NCI-H1417 (cell line): ENCODE measurements around the gene VPS50.
"Not testable (repeated sequence)": the region's sequence is repeated elsewhere in the genome, so short reads cannot be mapped to it uniquely, and the experiment has no call there.

Experiments
- DNase-seq, 3 experiments: peaks; one replicate each; lab custom pipeline; 2025; lab: John Stamatoyannopoulos, UW

The VPS50 gene

DNA sequence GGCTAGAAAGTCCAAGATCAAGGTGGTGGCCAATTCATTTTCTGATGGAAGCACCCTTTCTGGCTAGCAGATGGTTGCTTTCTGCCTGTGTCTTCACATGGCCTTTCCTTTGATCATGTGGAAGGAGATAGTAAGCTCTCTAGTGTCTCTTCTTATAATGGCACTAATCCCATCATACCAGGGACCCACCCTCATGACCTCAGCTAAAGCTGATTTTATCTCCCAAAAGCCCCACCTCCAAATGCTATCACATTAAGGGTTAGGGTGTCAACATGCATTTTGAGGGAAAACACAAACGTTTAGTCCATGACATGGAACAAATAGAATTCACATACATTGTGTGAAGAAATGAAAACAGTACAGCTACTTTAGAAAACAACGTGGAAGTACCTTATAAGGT lies 100.0 kb downstream of the VPS50 start:
- no peak for DNase-seq

DNA sequence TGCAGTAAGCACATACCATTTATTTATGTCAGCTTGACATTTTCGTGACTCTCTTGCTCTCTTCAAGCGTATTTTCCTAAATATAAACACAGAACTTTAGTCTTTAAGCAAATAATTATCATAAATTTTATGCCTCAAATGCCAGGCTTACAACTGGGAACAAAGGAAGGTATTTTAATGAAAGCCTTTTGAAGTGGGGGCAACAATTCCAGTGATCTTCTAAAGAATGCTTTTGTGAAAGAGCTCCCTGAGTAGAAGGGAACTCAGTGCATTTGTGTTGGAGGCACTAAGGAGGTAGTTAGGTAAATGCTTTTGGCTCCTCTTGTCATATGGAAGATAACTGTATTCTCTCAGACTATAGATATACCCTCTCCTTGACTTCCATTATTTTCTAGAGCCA lies 104.9 kb downstream of the VPS50 start:
- no peak for DNase-seq

DNA sequence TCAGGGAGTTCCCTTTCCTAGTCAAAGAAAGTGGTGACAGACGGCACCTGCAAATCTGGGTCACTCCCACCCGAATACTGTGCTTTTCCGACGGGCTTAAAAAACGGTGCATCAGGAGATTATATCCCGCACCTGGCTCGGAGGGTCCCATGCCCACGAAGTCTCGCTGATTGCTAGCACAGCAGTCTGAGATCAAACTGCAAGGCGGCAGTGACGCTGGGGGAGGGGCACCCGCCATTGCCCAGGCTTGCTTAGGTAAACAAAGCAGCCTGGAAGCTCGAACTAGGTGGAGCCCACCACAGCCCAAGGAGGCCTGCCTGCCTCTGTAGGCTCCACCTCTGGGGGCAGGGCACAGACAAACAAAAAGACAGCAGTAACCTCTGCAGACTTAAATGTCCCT lies 110.0 kb downstream of the VPS50 start:
- not testable (repeated sequence) for DNase-seq

DNA sequence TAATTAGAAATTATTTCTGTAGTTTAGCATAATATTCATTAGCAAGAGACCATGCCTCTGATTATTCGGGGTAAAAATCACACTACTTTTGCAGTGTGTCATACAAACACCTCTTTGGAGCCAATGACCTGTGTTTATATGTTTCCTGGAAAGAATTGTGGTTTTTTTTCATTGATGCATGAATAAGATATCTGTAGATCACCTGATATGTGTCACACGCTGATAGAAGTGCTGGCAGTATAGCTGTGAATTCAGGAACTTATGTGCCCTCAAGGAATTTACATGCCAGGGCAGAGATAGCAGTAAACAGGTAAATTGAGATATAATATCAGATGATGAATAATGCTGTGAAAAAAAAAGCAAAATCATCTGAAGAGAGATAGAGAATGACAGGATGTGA lies 118.2 kb downstream of the VPS50 start:
- no peak for DNase-seq

DNA sequence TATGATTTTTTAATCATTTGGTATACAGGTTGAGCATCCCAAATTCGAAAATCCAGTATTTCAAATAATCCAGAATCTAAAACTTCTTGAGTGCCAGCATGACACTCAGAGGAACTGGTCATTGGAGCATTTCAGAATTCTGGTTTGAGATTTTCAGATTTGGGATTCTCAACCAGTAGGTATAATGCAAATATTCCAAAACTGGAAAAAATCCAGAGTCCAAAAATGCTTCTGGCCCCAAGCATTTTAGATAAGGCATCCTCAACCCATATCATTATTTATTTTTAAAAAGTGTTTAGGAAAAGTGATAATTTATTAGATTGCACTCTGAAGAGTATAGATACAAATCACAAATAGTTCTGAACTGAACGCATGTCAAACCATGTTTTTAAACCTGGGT lies 120.7 kb downstream of the VPS50 start:
- no peak for DNase-seq

DNA sequence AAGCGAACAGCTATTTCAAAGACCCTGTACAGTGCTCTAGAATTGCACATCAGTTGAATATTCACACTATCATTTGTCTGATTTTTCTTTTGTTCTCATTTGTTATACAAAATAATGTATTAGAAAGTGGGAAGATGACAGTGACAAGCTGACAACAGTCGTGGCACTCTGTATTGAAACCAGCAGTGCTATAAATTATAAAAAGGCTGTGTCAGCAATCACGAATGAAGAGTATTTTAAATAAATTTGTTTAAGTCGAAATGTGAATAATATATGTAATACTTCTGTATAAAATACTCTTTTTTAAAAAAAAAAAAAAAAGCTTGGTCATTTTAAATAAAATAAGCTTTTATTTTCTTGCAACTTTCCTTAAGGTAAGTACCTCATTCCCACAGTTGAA lies 122.6 kb downstream of the VPS50 start:
- no peak for DNase-seq

DNA sequence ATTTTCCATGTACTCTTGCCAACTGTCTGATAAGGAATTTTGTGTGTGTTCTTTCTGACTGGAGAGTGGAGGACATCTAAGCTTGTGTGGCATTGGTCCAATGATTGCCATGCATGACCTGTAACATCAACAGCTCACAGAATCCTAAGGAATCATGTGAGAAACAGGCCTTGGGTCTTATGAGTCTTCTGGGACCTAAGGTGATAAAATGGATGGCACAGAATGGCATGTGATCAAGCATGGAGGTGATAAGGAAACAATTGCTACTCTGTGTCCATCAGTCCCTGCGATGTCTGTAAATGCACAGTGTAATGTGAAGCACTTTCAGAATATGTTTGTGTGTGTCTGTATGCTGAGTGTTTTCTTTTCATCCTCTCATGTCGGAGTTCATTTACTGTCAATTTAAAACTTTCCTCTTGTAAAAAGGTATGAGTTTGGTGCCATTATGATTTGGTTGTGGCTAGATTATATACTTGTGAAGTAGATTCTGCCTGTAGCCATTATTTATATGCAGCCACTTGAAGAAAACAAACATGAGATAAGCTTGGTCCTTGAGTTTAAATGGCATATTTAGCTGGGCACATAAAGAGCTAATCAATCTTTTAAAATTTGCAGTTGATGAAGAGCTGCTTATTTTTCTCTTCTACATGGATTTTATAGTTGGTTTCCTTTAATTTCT lies 127.5 kb downstream of the VPS50 start:
- DNase-seq: peak; percentile 42 to 89 (median 79)

DNA sequence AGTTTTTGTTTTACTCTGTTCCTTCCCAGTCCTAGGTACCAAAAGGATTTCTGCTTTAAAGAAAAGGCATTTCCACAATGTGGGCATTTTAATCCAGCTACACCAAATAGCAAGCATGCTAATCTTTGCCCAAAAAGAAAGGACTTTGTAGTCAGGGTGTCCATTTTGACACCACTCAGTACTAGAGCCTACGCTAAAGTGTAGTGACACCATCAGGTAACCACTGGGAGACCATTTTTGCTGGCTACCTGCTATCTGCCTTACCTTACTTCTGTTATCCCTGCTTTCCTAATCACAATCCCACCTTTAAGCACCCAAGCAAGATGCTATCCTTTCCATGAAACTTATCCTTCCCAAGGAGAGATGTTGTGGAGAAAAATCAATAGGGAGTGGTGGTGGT lies 129.7 kb downstream of the VPS50 start:
- no peak for DNase-seq

DNA sequence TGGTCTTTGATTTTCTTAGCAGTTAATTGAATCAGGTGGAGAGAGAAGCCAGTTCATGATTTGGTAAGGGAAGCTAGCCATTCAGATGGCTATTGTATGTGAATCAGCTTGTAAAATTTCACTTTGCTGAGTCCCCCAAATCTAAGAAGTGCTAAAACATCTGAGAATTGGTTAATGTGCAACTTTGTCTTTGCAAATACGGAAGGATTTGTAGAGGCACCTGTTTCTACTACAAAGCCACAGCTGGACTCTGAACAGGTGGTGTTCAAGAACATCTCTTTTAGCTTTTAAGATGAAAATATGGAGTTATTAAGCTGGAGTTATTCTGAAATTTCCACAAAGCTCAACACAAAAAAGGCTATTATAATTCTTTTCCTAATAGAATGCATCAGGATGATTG lies 132.6 kb downstream of the VPS50 start:
- DNase-seq: no peak

DNA sequence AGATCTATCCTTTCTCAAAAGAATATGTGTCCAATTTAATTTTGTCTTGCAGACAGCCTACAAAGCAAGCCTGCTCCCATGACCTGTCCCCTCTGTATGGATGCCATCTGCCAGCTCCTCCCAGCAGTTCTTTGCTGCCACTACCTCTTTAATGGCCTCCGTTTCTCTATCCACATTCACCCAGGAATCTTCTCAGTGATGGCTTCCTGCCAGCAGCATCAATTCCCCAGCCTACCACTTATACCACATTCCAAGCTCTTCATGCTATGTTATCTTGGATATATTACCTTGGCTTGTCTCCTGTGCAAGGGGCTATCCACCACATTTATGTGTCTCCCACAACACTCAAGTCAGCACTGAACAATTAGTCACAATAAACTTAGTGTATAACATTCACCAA lies 133.2 kb downstream of the VPS50 start:
- DNase-seq: peak in 1 of 3 experiments; percentile 13

DNA sequence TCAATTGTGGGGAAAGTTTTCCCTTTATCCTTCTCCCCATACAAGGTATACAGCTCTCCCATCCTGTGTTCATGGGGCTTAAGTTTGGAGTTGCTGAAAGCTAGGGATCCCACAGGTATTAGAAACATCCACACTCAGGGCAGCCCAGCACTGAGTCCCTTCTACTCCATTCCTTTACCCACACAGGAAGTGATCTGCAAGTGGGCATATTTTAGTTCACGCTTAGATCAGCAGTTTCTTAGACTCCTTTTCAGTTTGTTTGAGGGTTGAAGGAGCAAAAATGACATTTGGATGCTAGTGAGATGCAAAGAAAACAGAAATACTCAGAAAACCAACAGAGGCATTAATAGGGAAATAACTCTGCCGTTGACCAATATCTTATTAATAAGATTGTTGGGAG lies 134.7 kb downstream of the VPS50 start:
- no peak for DNase-seq

DNA sequence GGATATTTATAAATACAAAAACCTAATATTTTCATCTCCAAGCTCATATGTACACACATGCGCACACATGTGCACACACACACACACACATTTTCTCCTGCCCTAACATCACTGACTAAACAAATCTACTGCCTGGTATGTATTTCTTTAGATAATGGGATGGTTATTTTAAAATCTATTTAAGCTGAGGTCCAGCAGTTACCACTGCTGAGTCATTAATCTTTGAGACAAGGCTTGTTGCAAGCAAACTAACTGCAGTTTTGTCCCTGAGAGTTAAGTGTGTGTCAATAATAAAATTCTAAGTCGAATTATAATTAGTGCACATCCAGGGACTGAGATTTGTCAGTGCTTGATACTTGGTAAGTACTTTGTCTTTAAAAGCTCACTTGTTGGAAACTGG lies 135.1 kb downstream of the VPS50 start:
- DNase-seq: peak in 2 of 3 experiments; percentile 5 to 49

DNA sequence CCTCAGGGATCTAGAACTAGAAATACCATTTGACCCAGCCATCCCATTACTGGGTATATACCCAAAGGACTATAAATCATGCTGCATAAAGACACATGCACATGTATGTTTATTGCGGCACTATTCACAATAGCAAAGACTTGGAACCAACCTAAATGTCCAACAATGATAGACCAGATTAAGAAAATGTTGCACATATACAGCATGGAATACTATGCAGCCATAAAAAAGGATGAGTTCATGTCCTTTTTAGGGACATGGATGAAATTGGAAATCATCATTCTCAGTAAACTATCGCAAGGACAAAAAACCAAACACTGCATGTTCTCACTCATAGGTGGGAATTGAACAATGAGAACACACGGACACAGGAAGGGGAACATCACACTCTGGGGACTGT lies 138.8 kb downstream of the VPS50 start:
- DNase-seq: not testable (repeated sequence)

DNA sequence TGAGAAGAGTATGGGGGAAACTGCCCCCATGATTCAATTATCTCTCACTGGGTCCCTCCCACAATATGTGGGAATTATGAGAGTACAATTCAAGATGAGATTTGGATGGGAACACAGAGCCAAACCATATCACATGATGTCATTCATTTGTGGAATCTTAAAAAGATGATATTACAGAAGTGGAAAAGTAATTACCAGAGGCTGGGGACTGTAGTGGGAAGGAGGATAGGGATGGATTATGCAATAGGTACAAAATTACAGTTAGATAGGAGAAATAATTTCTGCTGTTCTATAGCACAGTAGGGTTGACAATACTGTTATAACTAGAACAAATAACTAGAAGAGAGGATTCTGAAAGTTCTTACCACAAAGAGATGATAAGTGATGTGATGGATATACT lies 141.4 kb downstream of the VPS50 start:
- no peak for DNase-seq

DNA sequence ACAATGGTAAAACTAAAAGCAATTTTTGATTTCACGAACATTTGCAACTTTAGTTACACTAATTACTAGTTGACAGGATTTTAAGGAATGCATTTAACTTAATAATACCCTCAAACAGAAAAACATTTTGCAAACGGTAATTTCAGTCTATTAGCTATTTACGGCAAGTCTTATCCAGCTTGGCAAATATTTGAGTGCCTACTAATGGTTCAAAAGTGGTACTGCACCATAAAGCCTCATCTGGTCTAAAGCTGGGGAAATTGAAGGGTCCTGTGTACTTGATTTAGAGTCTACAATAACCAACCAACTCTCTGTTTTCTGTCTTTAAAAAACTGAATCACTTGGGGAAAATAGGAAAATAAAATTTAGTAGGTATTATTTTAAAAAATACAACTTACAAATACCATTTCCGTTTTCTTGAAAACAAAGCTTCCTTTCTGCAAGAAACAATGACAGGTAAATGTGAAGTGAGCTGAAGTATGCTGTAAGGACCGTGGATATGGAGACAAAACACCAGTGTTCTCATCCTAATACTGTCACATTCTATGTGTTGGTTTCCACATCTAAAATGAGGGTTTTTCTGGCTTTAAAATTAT lies 142.3 kb downstream of the VPS50 start:
- DNase-seq: peak; percentile 20 to 71 (median 39)

DNA sequence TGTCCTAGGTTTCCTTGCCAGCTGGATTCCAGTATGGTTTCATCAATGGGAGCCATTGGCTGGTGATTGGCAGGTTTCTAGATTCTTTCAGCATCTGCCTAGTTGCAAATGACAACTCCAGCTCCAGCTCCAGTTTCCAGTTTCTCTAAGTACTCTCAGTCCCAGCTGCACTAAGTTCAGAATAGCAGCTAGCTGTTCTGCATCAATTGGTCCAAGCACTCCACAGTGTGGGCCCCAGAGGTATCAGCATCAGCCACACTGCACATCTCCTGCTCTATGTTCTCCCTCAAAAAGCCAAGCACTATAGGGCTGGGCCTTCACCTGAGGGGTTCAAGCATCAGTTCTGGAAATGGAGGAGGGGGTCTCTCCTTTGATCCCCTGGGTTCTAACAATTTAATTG lies 143.4 kb downstream of the VPS50 start:
- no peak for DNase-seq

DNA sequence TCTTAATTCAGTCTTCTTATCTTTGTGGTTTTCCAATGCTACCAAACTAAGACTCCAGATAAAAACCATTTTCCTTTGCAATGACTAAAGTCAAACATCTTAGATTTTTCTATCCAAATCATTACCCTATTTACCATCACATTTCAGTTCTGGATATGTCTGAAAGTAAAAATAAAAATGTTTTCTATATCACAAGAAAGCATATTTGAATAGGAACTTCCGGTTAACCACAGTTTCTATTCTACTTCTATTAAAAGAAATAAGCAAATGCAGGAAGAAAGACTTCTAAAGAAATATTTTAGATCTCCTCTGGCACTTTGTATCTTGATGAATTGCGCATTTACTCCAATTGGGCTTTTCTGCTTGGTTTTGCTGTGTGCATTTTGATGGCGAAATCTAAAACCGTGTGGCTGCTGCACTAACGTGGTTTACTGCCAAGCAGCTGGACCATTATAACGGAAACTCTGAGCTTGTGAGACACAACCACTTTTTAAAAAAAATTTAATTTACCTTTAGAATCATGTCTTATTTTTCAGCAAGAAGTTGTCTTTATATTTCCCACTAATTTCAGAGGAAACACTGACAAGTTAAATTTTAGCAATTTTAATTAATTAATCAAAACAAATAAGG lies 146.1 kb downstream of the VPS50 start:
- no peak for DNase-seq

DNA sequence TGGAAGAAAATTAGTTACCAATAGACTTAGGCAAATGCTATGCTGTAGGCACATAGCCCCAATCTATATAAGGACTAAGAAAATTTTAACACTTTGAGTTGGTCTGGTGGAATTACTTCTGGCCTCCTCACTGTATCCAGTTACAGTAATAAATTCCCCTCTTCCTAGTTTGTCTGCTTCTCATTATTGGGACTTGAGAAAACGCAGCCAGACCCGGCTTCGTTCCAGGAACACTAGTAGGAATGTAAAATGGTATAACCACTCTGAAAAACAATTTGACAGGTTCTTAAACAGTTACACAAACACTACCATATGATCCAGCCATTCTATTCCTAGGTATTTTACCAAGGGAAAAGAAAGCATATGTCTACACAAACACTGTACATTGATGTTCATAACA lies 150.2 kb downstream of the VPS50 start:
- no peak for DNase-seq

DNA sequence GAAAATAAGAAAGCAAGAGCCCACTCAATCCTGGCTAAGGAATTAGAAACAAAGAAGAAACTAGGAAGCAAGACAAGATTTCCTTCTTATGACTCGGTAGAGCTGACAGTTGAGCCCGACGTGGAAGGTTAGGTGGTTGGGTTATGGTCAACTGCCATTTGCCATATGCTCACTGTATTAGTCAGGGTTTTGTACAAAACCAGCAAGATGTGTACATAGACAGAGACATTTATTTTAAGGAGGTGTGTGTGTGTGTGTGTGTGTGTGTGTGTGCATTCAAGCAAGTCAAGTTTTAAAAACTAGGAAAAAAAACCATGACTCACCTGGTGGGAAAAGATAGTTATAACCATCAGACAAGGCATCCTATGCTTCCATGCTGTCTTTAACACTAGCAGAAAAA lies 158.5 kb downstream of the VPS50 start:
- DNase-seq: no peak

DNA sequence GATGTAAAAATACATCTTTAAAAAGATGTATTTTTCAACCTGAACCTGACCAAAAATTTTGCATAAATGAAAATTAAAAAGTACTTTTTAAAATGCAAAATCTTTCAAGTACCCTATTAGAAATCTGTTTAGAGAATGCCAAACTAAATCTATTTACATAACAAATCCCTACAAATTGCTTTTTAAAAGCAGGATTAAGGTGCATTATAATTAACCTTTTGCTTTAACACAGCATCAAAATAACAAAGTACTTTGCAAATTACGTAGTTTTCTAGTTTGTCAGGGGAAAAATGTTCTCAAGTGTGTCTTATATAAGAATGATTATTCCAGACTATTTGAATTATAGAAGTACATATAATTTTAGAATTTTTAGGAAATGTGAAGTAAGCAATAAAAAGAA lies 160.8 kb downstream of the VPS50 start:
- no peak for DNase-seq

DNA sequence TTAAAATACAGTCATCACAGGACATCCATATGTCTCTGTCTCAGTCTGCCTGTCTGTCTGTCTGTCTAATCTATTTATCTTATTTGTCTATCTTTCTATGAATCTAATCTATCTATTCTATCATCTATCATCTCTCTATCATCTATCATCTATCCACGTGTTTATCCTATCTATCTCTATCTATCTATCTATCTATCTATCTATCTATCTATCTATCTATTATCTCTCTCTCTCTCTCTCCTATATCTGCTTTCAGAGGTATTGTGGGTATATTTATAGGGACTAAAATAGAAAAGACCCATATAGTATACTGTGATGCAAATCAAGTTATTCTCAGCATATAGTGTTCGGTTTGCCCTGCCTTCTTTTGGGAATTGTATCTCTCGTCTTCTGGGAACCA lies 167.5 kb downstream of the VPS50 start:
- DNase-seq: no peak

DNA sequence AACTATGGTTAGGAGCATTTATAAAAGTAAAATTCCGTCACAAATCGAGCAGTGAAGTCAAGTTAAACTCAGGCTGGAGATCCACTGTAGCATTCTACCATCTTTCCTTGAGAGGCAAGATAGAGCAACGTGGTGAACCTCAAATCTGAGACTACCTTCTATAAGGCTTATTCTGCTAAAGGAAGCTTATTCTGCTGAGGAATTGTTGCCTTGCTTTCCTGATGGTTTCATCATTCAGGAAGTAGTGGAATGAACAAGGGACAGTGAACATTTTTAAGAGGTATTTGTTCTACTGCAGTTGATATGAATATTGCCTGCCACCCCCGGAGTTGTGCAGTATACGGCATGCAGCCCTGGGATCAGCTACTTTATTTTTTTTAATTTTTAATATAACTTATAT lies 170.8 kb downstream of the VPS50 start:
- DNase-seq: no peak

DNA sequence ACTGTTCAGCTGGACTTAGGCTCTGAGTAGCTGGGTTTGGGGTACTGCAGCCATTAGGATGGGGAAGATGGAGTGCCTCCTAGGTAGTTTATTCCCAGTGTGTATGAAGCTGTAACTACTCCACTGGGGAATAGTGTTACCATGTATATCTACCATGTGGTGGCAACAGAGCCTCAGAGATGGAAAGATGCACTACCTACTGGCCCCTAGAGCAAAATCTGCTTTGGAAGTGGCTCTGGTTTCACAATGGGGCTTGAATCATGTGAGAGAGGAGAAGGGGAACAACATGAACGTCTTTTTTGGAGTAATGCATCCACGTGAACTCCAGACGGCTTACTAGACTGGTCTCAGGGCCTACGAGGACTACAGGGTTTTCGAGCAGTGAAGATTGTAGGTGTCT lies 175.1 kb downstream of the VPS50 start:
- no peak for DNase-seq

DNA sequence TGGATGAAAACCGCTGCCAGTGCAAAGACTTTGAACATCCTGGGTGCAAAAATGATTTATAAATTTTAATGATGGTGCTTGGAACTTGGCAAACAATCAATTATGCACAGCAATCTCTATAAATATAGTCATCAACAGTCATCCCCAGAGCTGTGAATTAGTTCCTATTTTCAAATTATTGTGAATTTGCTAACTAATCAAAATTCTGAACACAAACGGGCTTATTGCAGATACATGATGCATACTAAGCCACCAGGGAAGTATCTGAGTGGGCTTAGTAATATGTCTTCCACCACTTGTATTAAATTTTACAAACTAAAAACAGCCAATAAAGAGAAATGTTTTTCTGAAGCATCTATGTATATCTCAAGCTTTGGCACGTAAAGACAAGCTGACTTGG lies 177.2 kb downstream of the VPS50 start:
- peak in 1 of 3 experiments; percentile 34 for DNase-seq
